H1 (cell line): ENCODE data around the gene HSPA1A. TPM values are rescaled to one million over a fixed set of nuclear protein-coding genes. Genes with fewer than 3 reads are reported as not detected.

Experiments
- CTCF ChIA-PET: fragments of 300-600 bp; sonication (Branson Sonifier 250); formaldehyde crosslinking; loops from one replicate; lab custom pipeline; 2021; ENCODE audit not compliant: partially characterized antibody; lab: Charles Lee
- POLR2A ChIA-PET: fragments of 300-600 bp; sonication (Branson Sonifier 250); formaldehyde crosslinking; loops from one replicate; lab custom pipeline; 2021; ENCODE audit warnings: inconsistent platforms; ENCODE audit not compliant: partially characterized antibody; lab: Charles Lee
- DNase-seq, 2 experiments: peaks; one replicate each; pipeline versions ENCODE4 v3.0.0 to v3.0.0-alpha.2; 2010 to 2022; ENCODE audit warnings: low spot score in 2 of 2, low read depth in 1 of 2, mixed read lengths in 1 of 2
- FAIRE-seq: peaks from 2 replicates; lab custom pipeline; 2011; peaks lifted over from hg19 to GRCh38; lab: Jason Lieb, UNC
- H2AFZ ChIP-seq: 2 replicates; pipeline ENCODE4 v1.8.1; 2012; ENCODE audit warnings: low read length, inconsistent platforms
- H2AK5ac ChIP-seq: 2 replicates; pipeline ENCODE4 v1.6.1; 2013; ENCODE audit warnings: low read depth, low read length
- H2BK120ac ChIP-seq: replicated peaks from 2 replicates; pipeline ENCODE3; 2013; ENCODE audit warnings: low read depth, low read length, inconsistent platforms
- H2BK12ac ChIP-seq: 2 replicates; pipeline ENCODE4 v1.6.1; 2013; ENCODE audit warnings: low read depth, low read length
- H2BK15ac ChIP-seq: 2 replicates; pipeline ENCODE4 v1.6.1; 2013; ENCODE audit warnings: low read length
- H2BK20ac ChIP-seq: 2 replicates; pipeline ENCODE4 v1.6.1; 2013; ENCODE audit warnings: low read length
- H2BK5ac ChIP-seq: 2 replicates; pipeline ENCODE4 v1.6.1; 2013; ENCODE audit warnings: low read depth, low read length
- H3K14ac ChIP-seq: 2 replicates; pipeline ENCODE4 v1.6.1; 2013; ENCODE audit warnings: inconsistent platforms; ENCODE audit not compliant: insufficient read length
- H3K18ac ChIP-seq: 2 replicates; pipeline ENCODE4 v1.6.1; 2013; ENCODE audit warnings: low read length; ENCODE audit errors: extremely low read depth
- H3K23ac ChIP-seq: 2 replicates; pipeline ENCODE4 v1.6.1; 2013; ENCODE audit warnings: inconsistent platforms; ENCODE audit not compliant: insufficient read length
- H3K23me2 ChIP-seq: 2 replicates; pipeline ENCODE4 v1.6.1; 2013; ENCODE audit warnings: low read depth, low read length
- H3K27ac ChIP-seq: 2 replicates; pipeline ENCODE4 v1.6.1; 2011; ENCODE audit warnings: low read depth, low read length, inconsistent platforms
- H3K27me3 ChIP-seq, 4 experiments: replicated peaks in 1 of 4; 1 replicate in 1 of 4; 2 replicates in 3 of 4; pipeline versions ENCODE4 v1.6.1 to v1.8.1; 2011 to 2013; ENCODE audit warnings: low read length in 3 of 4, mild to moderate bottlenecking in 3 of 4, inconsistent platforms in 2 of 4, mixed read lengths in 2 of 4, moderate library complexity in 1 of 4; ENCODE audit not compliant: control insufficient read depth in 3 of 4, insufficient read depth in 3 of 4; ENCODE audit errors: extremely low read depth in 1 of 4
- H3K36me3 ChIP-seq, 4 experiments: 2 replicates each; pipeline versions ENCODE4 v1.6.1 to v1.8.1; 2011 to 2013; ENCODE audit warnings: mild to moderate bottlenecking in 4 of 4, low read length in 3 of 4, moderate library complexity in 2 of 4, control low read depth in 1 of 4, inconsistent platforms in 1 of 4; ENCODE audit not compliant: insufficient read depth in 4 of 4, control insufficient read depth in 2 of 4
- H3K4ac ChIP-seq: replicated peaks from 2 replicates; pipeline ENCODE3; 2013; ENCODE audit warnings: low read length, low read depth, mixed read lengths, inconsistent platforms; ENCODE audit not compliant: insufficient read length
- H3K4me1 ChIP-seq, 4 experiments: replicated peaks in 1 of 4; 1 replicate in 1 of 4; 2 replicates in 3 of 4; pipeline versions ENCODE4 v1.6.1 to v1.8.1; 2011 to 2013; ENCODE audit warnings: low read length in 3 of 4, inconsistent platforms in 2 of 4, mixed read lengths in 1 of 4; ENCODE audit not compliant: insufficient read depth in 4 of 4, control insufficient read depth in 3 of 4
- H3K4me2 ChIP-seq, 2 experiments: 2 replicates each; pipeline versions ENCODE4 v1.6.1 to v1.8.1; 2011 to 2013; ENCODE audit warnings: low read depth in 2 of 2, low read length in 2 of 2, control low read depth in 1 of 2, inconsistent platforms in 1 of 2, mild to moderate bottlenecking in 1 of 2; ENCODE audit not compliant: insufficient read depth in 1 of 2
- H3K4me3 ChIP-seq, 4 experiments: fragments of 200-600, 300-600 bp in 1 of 4; sonication (generic), shearing (Covaris generic), sonication (Bioruptor Twin) in 1 of 4; 2 replicates each; pipeline versions ENCODE4 v1.5.1 to v1.8.1; 2011 to 2016; ENCODE audit warnings: low read length in 4 of 4, low read depth in 3 of 4, control low read depth in 2 of 4, inconsistent platforms in 2 of 4, mild to moderate bottlenecking in 2 of 4, mixed read lengths in 1 of 4, moderate library complexity in 1 of 4; ENCODE audit not compliant: insufficient read depth in 2 of 4; ENCODE audit errors: extremely low read depth in 1 of 4
- H3K56ac ChIP-seq: replicated peaks from 2 replicates; pipeline ENCODE3; 2013; ENCODE audit warnings: low read depth, mild to moderate bottlenecking, mixed read lengths, low read length, inconsistent platforms; ENCODE audit not compliant: insufficient read length
- H3K79me1 ChIP-seq: 2 replicates; pipeline ENCODE4 v1.6.1; 2013; ENCODE audit warnings: low read depth, low read length, control low read depth
- H3K79me2 ChIP-seq, 2 experiments: 2 replicates each; pipeline versions ENCODE4 v1.6.1 to v1.8.1; 2012 to 2013; ENCODE audit warnings: low read length in 2 of 2, mild to moderate bottlenecking in 2 of 2, inconsistent platforms in 1 of 2; ENCODE audit not compliant: insufficient read depth in 2 of 2, control insufficient read depth in 1 of 2
- H3K9ac ChIP-seq, 4 experiments: replicated peaks in 1 of 4; 1 replicate in 1 of 4; 2 replicates in 3 of 4; pipeline versions ENCODE4 v1.6.1 to v1.8.1; 2011 to 2013; ENCODE audit warnings: low read depth in 3 of 4, low read length in 3 of 4, control low read depth in 2 of 4, mild to moderate bottlenecking in 2 of 4, moderate library complexity in 2 of 4, inconsistent platforms in 1 of 4; ENCODE audit errors: extremely low read depth in 1 of 4
- H3K9me3 ChIP-seq, 2 experiments: 2 replicates each; pipeline versions ENCODE4 v1.6.1 to v1.8.1; 2012 to 2013; ENCODE audit warnings: mild to moderate bottlenecking in 2 of 2, moderate library complexity in 2 of 2, control low read depth in 1 of 2, inconsistent platforms in 1 of 2, low read depth in 1 of 2, low read length in 1 of 2, mixed read lengths in 1 of 2; ENCODE audit not compliant: insufficient read depth in 2 of 2
- H4K20me1 ChIP-seq, 2 experiments: replicated peaks in 1 of 2; 2 replicates each; pipeline versions ENCODE3 to v1.8.1; 2011 to 2013; ENCODE audit warnings: inconsistent platforms in 2 of 2, low read length in 2 of 2, mild to moderate bottlenecking in 1 of 2; ENCODE audit not compliant: insufficient read depth in 2 of 2, control insufficient read depth in 1 of 2
- H4K5ac ChIP-seq: 2 replicates; pipeline ENCODE4 v1.6.1; 2013; ENCODE audit warnings: low read length, low read depth, mixed read lengths, inconsistent platforms; ENCODE audit not compliant: insufficient read length
- H4K8ac ChIP-seq: 2 replicates; pipeline ENCODE4 v1.8.0; 2013; ENCODE audit warnings: mild to moderate bottlenecking, moderate library complexity, low read length, inconsistent platforms; ENCODE audit not compliant: insufficient read depth; ENCODE audit errors: extremely low read depth
- H4K91ac ChIP-seq: replicated peaks from 2 replicates; pipeline ENCODE3; 2013; ENCODE audit warnings: low read length, mixed read lengths, inconsistent platforms; ENCODE audit not compliant: insufficient read length
- ASH2L ChIP-seq: fragments of 200-600, 300-600 bp; sonication (generic); IDR thresholded peaks from one replicate; pipeline ENCODE4 v1.7.1; 2017; ENCODE audit warnings: low read length
- ATF3 ChIP-seq: IDR thresholded peaks from 2 replicates; pipeline ENCODE4 v1.6.1; 2011; ENCODE audit warnings: low read depth, mild to moderate bottlenecking, low read length; ENCODE audit not compliant: insufficient read depth
- EGR1 ChIP-seq: IDR thresholded peaks from 2 replicates; pipeline ENCODE4 v1.6.1; 2011; ENCODE audit warnings: low read depth, low read length, borderline replicate concordance
- JUND ChIP-seq: IDR thresholded peaks from 2 replicates; pipeline ENCODE4 v1.6.1; 2011; ENCODE audit warnings: mild to moderate bottlenecking, improper control_type of control experiment, low read length
- MAFK ChIP-seq: IDR thresholded peaks from 2 replicates; pipeline ENCODE4 v1.6.1; 2012; ENCODE audit warnings: low read depth, mild to moderate bottlenecking, improper control_type of control experiment, low read length
- PHF8 ChIP-seq: fragments of 200-600 bp; sonication (generic); conservative IDR thresholded peaks from 2 replicates; pipeline ENCODE4 v1.7.1; 2012; ENCODE audit warnings: low read depth, mild to moderate bottlenecking, inconsistent platforms, low read length, moderate library complexity
- SAP30 ChIP-seq: fragments of 300-600 bp; sonication (generic); IDR thresholded peaks from 2 replicates; pipeline ENCODE4 v1.7.1; 2012; ENCODE audit warnings: low read length, moderate library complexity, mild to moderate bottlenecking, inconsistent platforms; ENCODE audit not compliant: insufficient read depth, insufficient replicate concordance
- SIN3A ChIP-seq, 2 experiments: IDR thresholded peaks in 1 of 2; conservative IDR thresholded peaks in 1 of 2; 2 replicates each; pipeline ENCODE4 v1.6.1; 2011 to 2012; ENCODE audit warnings: low read length in 2 of 2, improper control_type of control experiment in 1 of 2, low read depth in 1 of 2, mild to moderate bottlenecking in 1 of 2
- SIRT6 ChIP-seq: IDR thresholded peaks from one replicate; pipeline ENCODE4 v1.7.1; 2012; ENCODE audit warnings: low read length, inconsistent platforms
- SP1 ChIP-seq: IDR thresholded peaks from 2 replicates; pipeline ENCODE4 v1.6.1; 2011; ENCODE audit warnings: low read depth, low read length
- SP2 ChIP-seq: IDR thresholded peaks from 2 replicates; pipeline ENCODE4 v1.6.1; 2012; ENCODE audit warnings: mild to moderate bottlenecking, low read length, inconsistent platforms
- WGBS, 2 experiments: shearing (Covaris generic) in 1 of 2; methylation state at CpG; one replicate each; pipeline versions ENCODE4 v1.1.6 to v1.1.7; 2013 to 2015; ENCODE audit warnings: low lambda C conversion rate in 2 of 2, mixed read lengths in 2 of 2, inconsistent platforms in 1 of 2, low coverage in 1 of 2, missing lambda C conversion rate in 1 of 2; ENCODE audit not compliant: insufficient replicate concordance in 2 of 2, insufficient coverage in 1 of 2, insufficient read length in 1 of 2; ENCODE audit errors: extremely low coverage in 1 of 2, missing lambda C conversion rate in 1 of 2; 5-methylcytosine and 5-hydroxymethylcytosine counted together
- polyA plus RNA-seq, 7 experiments: library from polyadenylated mRNA; depleted of rRNA in 3 of 7; stranded (reverse) in 5 of 7; unstranded in 2 of 7; fragments of >200 nt in 5 of 7; fragments of 200-250 nt in 2 of 7; gene quantifications; 1 replicate in 5 of 7; 2 replicates in 1 of 7; 4 replicates in 1 of 7; pipeline versions ENCODE4 v1.2.1 to v1.2.3, GENCODE V29; 2011 to 2013; ENCODE audit warnings: missing spikeins in 2 of 7, mixed read lengths in 2 of 7
- total RNA-seq: library from RNA; stranded (reverse); fragmentation: NEBNext Ultra II Directional; extraction: Animal tissue kit (Norgen Biotek cat#: 25700); gene quantifications from 2 replicates; pipeline ENCODE4 v1.2.1, GENCODE V29; 2021
- TF ChIP-seq, protein P1 (sequence below): IDR thresholded peaks from 2 replicates; pipeline ENCODE4 v1.6.1; 2011; ENCODE audit warnings: low read length, improper control_type of control experiment

HSPA1A gene
- total and polyA plus RNA-seq, 2 of the 8 experiments (the other 6 are each of a cell fraction or from before 2014, with no cell fraction given) = 40.7 to 54.0 TPM

DNA sequence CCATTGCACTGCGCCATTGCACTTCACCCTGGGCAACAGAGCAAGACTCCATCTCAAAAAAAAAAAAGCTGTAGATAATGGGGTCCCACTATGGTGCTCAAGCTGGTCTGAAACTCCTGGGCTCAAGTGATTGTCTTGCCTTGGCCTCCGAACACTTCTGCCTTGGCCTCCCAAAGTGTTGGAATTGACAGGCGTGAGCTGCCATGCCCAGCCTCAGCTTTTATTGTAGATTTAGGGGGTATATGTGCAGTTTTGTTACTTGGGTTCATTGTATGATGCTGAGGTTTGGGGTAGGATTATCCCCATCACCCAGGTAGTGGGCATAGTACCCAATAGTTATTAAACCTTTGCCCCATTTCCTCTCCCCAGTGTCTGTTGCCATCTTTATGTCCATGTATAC lies 23.6 kb downstream of the HSPA1A start:
- no peak overlapping the region for H4K5ac ChIP-seq

More for the DNA sequence above, 23.6 kb downstream of the HSPA1A start:
- Histone ChIP-seq H3K18ac (no peak overlapping the region), H3K27ac (no peak overlapping the region), H3K4me1 (peaks cover 2 to 9% (median 6%) of the 10 kb centered on the region in 4 experiments; a peak in 4 of 7 replicates), H2BK5ac (no peak overlapping the region), H3K27me3 (no peaks in the 10 kb centered on the region), H3K9ac (no peak overlapping the region), H3K79me1 (peaks cover 3% of the 10 kb centered on the region; the same call in 1 of the 2 replicates), H3K4me2 (peak overlapping the region; percentile 14 to 99; a peak in 2 of 4 replicates), H3K9me3 (no peaks in the 10 kb centered on the region), H3K56ac (no peak overlapping the region), H4K91ac (no peak overlapping the region), H2AK5ac (no peak overlapping the region), H2BK15ac (no peak overlapping the region), H3K4me3 (peak overlapping the region in 1 of 4 experiments; percentile 99; a peak in 2 of 8 replicates), H3K79me2 (peaks cover 17 to 37% of the 10 kb centered on the region in 2 experiments), H4K8ac (no peak overlapping the region), H3K4ac (no peak overlapping the region), H4K20me1 (peaks cover 18 to 23% of the 10 kb centered on the region in 2 experiments), H2BK12ac (no peak overlapping the region), H2BK120ac (no peak overlapping the region), H2AFZ (no peak overlapping the region), H3K23ac (no peak overlapping the region), H3K36me3 (peaks cover 34 to 72% (median 48%) of the 10 kb centered on the region in 4 experiments), H2BK20ac (no peak overlapping the region), H3K23me2 (peaks cover 15% of the 10 kb centered on the region), H3K14ac (no peak overlapping the region)
- FAIRE-seq (no peak), DNase-seq (no peak)
- 90% methylated on average over 3 of the region's 3 CpGs; no CpG with 5 or more reads in 1 of the 2 experiments for WGBS, 2 experiments
- TF ChIP-seq SIRT6 (no peak), ATF3 (no peak), JUND (no peak), PHF8 (no peak), SP1 (no peak), EGR1 (no peak), SIN3A (conservative IDR thresholded peaks at IDR 0.05 in 1 of 2, IDR thresholded peaks at IDR 0.05 in 1 of 2; ENCODE audit: low read depth in 1 of 2, low read length in 2 of 2) (no peak), SP2 (no peak), MAFK (no peak), SAP30 (no peak), ASH2L (no peak)
- TF ChIP-seq, protein P1, sequence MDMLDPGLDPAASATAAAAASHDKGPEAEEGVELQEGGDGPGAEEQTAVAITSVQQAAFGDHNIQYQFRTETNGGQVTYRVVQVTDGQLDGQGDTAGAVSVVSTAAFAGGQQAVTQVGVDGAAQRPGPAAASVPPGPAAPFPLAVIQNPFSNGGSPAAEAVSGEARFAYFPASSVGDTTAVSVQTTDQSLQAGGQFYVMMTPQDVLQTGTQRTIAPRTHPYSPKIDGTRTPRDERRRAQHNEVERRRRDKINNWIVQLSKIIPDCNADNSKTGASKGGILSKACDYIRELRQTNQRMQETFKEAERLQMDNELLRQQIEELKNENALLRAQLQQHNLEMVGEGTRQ = no peak
- POLR2A ChIA-PET = interaction anchor here (0.6 to 11.4 kb wide), 33 partner anchors 8 to 265 kb away, joined by 3 to 189 read pairs (median 4); partner anchors contain the start of genes CLIC1, EHMT2, HSPA1A and HSPA1B
- CTCF ChIA-PET = interaction anchor here (0.8 to 4.5 kb wide), 12 partner anchors 12 to 128 kb away, joined by 3 to 15 read pairs (median 4); partner anchors contain the start of gene HSPA1B
